Mesenchymal stem cell (in vitro differentiated cells and primary cell): Measurements from ENCODE around the gene SPAG8.

Experiments
- DNase-seq: peaks from one replicate; pipeline ENCODE4 v3.0.0-alpha.2; 2013
- H2AFZ ChIP-seq: one replicate; pipeline ENCODE4 v1.6.1; 2013; ENCODE audit warnings: low read depth, mild to moderate bottlenecking, control low read depth, inconsistent platforms, low read length, moderate library complexity
- H2AK5ac ChIP-seq: 2 replicates; pipeline ENCODE4 v1.6.1; 2013; ENCODE audit warnings: low read length, moderate library complexity, mild to moderate bottlenecking, inconsistent platforms; ENCODE audit not compliant: severe bottlenecking
- H2BK120ac ChIP-seq: one replicate; pipeline ENCODE4 v1.6.1; 2013; ENCODE audit warnings: low read depth, mild to moderate bottlenecking, inconsistent platforms, low read length, moderate library complexity
- H2BK12ac ChIP-seq, 2 experiments: one replicate each; pipeline ENCODE4 v1.6.1; 2013; ENCODE audit warnings: inconsistent platforms in 2 of 2, low read length in 2 of 2, mild to moderate bottlenecking in 2 of 2, moderate library complexity in 2 of 2, control low read depth in 1 of 2
- H2BK15ac ChIP-seq: one replicate; pipeline ENCODE4 v1.6.1; 2013; ENCODE audit warnings: mild to moderate bottlenecking, low read depth, inconsistent platforms; ENCODE audit not compliant: poor library complexity, severe bottlenecking
- H2BK5ac ChIP-seq: 2 replicates; pipeline ENCODE4 v1.6.1; 2013; ENCODE audit warnings: low read depth, mild to moderate bottlenecking, low read length, control low read depth, inconsistent platforms; ENCODE audit not compliant: poor library complexity, severe bottlenecking
- H3K14ac ChIP-seq, 2 experiments: one replicate each; pipeline ENCODE4 v1.6.1; 2013; ENCODE audit warnings: inconsistent platforms in 2 of 2, low read length in 2 of 2, control low read depth in 1 of 2, mild to moderate bottlenecking in 1 of 2, moderate library complexity in 1 of 2
- H3K18ac ChIP-seq, 2 experiments: one replicate each; pipeline ENCODE4 v1.6.1; 2013; ENCODE audit warnings: inconsistent platforms in 2 of 2, low read length in 2 of 2, control low read depth in 1 of 2, low read depth in 1 of 2, mild to moderate bottlenecking in 1 of 2
- H3K23ac ChIP-seq, 2 experiments: one replicate each; pipeline ENCODE4 v1.6.1; 2013; ENCODE audit warnings: inconsistent platforms in 2 of 2, low read length in 2 of 2, mild to moderate bottlenecking in 2 of 2, moderate library complexity in 2 of 2, control low read depth in 1 of 2
- H3K27ac ChIP-seq: 2 replicates; pipeline ENCODE4 v1.5.1; 2013; ENCODE audit warnings: mild to moderate bottlenecking, moderate library complexity, low read length, control low read depth, inconsistent platforms; ENCODE audit not compliant: poor library complexity, severe bottlenecking
- H3K27me3 ChIP-seq, 2 experiments: 2 replicates each; pipeline versions ENCODE4 v1.6.1 to v1.7.0; 2013; ENCODE audit warnings: low read length in 2 of 2, mild to moderate bottlenecking in 2 of 2, moderate library complexity in 2 of 2, control low read depth in 1 of 2, inconsistent platforms in 1 of 2; ENCODE audit not compliant: control insufficient read depth in 1 of 2, insufficient read depth in 1 of 2
- H3K36me3 ChIP-seq, 2 experiments: 2 replicates each; pipeline versions ENCODE4 v1.6.1 to v1.7.0; 2013; ENCODE audit warnings: low read length in 2 of 2, control low read depth in 1 of 2, inconsistent platforms in 1 of 2, low read depth in 1 of 2, mild to moderate bottlenecking in 1 of 2; ENCODE audit not compliant: insufficient read depth in 2 of 2, control insufficient read depth in 1 of 2
- H3K4ac ChIP-seq, 2 experiments: one replicate each; pipeline ENCODE4 v1.6.1; 2013; ENCODE audit warnings: inconsistent platforms in 2 of 2, low read length in 2 of 2, mild to moderate bottlenecking in 2 of 2, moderate library complexity in 2 of 2, control low read depth in 1 of 2, low read depth in 1 of 2
- H3K4me1 ChIP-seq: 2 replicates; pipeline ENCODE4 v1.6.1; 2013; ENCODE audit warnings: low read depth, low read length, control low read depth; ENCODE audit not compliant: control insufficient read depth, insufficient read depth
- H3K4me2 ChIP-seq: 2 replicates; pipeline ENCODE4 v1.6.1; 2013; ENCODE audit warnings: low read length, mild to moderate bottlenecking, inconsistent platforms; ENCODE audit not compliant: poor library complexity, severe bottlenecking
- H3K4me3 ChIP-seq, 2 experiments: 2 replicates each; pipeline versions ENCODE4 v1.5.1 to v1.7.0; 2013; ENCODE audit warnings: low read length in 2 of 2, mild to moderate bottlenecking in 2 of 2, control low read depth in 1 of 2, low read depth in 1 of 2; ENCODE audit not compliant: insufficient read depth in 1 of 2
- H3K79me1 ChIP-seq: replicated peaks from 2 replicates; pipeline ENCODE4 v1.6.1; 2013; ENCODE audit warnings: mild to moderate bottlenecking, control low read depth, low read length, inconsistent platforms; ENCODE audit not compliant: poor library complexity, severe bottlenecking
- H3K9ac ChIP-seq: 2 replicates; pipeline ENCODE4 v1.7.0; 2013; ENCODE audit warnings: mild to moderate bottlenecking, low read length, moderate library complexity
- H3K9me3 ChIP-seq: 2 replicates; pipeline ENCODE4 v1.7.0; 2013; ENCODE audit warnings: mild to moderate bottlenecking, low read length; ENCODE audit not compliant: control insufficient read depth
- H4K8ac ChIP-seq: one replicate; pipeline ENCODE4 v1.6.1; 2013; ENCODE audit warnings: inconsistent platforms, mild to moderate bottlenecking, low read length, moderate library complexity
- H4K91ac ChIP-seq: one replicate; pipeline ENCODE4 v1.6.1; 2013; ENCODE audit warnings: mild to moderate bottlenecking, low read length, inconsistent platforms
- whole genome bisulfite sequencing: methylation state at CpG from one replicate; pipeline ENCODE4 v1.1.7; 2013; ENCODE audit warnings: mixed read lengths; 5-methylcytosine and 5-hydroxymethylcytosine counted together

SPAG8 gene

GRCh38 chr9:35839926-35840325 is 27.9 kb upstream of the SPAG8 start:
- Histone ChIP-seq H3K27ac (no peak overlapping the region), H4K8ac (no peak overlapping the region), H3K18ac (no peak overlapping the region), H3K4me3 (no peak overlapping the region), H3K4me2 (no peak overlapping the region), H3K27me3 (no peaks in the 10 kb centered on the region), H2AFZ (no peak overlapping the region), H3K23ac (no peak overlapping the region), H2BK120ac (no peak overlapping the region), H2BK15ac (no peak overlapping the region), H3K14ac (no peak overlapping the region), H3K9me3 (no peaks in the 10 kb centered on the region), H3K79me1 (peaks cover 2% of the 10 kb centered on the region), H2BK5ac (no peak overlapping the region), H4K91ac (no peak overlapping the region), H2BK12ac (no peak overlapping the region), H3K9ac (no peak overlapping the region), H3K4ac (no peak overlapping the region), H3K4me1 (no peaks in the 10 kb centered on the region), H3K36me3 (peaks cover 11 to 15% of the 10 kb centered on the region in 2 experiments), H2AK5ac (no peak overlapping the region)
- 85% methylated on average over 5 of the region's 5 CpGs for WGBS
- DNase-seq, result no peak

DNA sequence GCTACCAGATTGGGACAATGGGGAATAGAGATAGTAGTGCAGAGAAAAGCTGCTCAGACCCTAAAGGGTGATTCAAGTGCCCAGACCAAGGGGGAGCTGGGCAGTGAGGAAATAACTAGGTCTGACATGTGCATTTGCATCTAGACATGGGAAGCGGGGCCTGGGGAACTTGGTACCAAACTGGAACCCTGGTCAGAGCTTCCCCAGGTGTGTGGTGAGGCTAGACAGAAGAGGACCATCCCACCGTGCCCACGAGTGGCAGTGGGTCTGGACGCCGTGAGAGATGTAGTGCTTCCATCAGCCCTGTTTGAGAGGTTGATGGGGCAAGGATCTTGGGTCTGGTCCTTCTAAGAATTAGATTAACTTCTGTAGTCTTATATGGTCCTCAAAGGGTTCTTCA is 24.5 kb upstream of the SPAG8 start:
- H3K4me3 ChIP-seq, result no peak overlapping the region
- H2BK15ac ChIP-seq, result no peak overlapping the region
- H4K8ac ChIP-seq, result no peak overlapping the region
- no peak overlapping the region for H3K4me2 ChIP-seq
- H3K23ac ChIP-seq, result no peak overlapping the region
- no peaks in the 10 kb centered on the region for H3K9me3 ChIP-seq
- DNase-seq, result no peak
- H2AK5ac ChIP-seq, result no peak overlapping the region
- H3K4ac ChIP-seq, result no peak overlapping the region
- no peak overlapping the region for H2AFZ ChIP-seq
- peaks cover 4% of the 10 kb centered on the region for H3K79me1 ChIP-seq
- no peak overlapping the region for H2BK120ac ChIP-seq
- H3K18ac ChIP-seq, result no peak overlapping the region
- no peaks in the 10 kb centered on the region for H3K27me3 ChIP-seq
- H3K9ac ChIP-seq, result no peak overlapping the region
- H2BK5ac ChIP-seq, result no peak overlapping the region
- H3K36me3 ChIP-seq, result peaks cover 9 to 10% of the 10 kb centered on the region in 2 experiments
- H3K14ac ChIP-seq, result no peak overlapping the region
- H3K4me1 ChIP-seq, result peaks cover 11% of the 10 kb centered on the region
- no peak overlapping the region for H2BK12ac ChIP-seq
- peak overlapping the region; percentile 18 for H4K91ac ChIP-seq
- no peak overlapping the region for H3K27ac ChIP-seq
- 87% methylated on average over 5 of the region's 5 CpGs for WGBS

- Histone ChIP-seq H3K27me3 (no peaks in the 10 kb centered on the region), H3K4me1 (peaks cover 11% of the 10 kb centered on the region), H3K18ac (no peak overlapping the region), H2BK12ac (no peak overlapping the region), H4K91ac (no peak overlapping the region), H2BK120ac (no peak overlapping the region), H3K4me3 (no peak overlapping the region), H3K14ac (no peak overlapping the region), H4K8ac (no peak overlapping the region), H3K9me3 (no peaks in the 10 kb centered on the region), H3K36me3 (peaks cover 3 to 10% of the 10 kb centered on the region in 2 experiments), H2AFZ (no peak overlapping the region), H3K4ac (no peak overlapping the region), H3K23ac (no peak overlapping the region), H2AK5ac (no peak overlapping the region), H3K9ac (no peak overlapping the region), H2BK5ac (no peak overlapping the region), H3K79me1 (peaks cover 3% of the 10 kb centered on the region), H3K4me2 (no peak overlapping the region), H2BK15ac (no peak overlapping the region), H3K27ac (no peak overlapping the region)
- 59% methylated on average over 2 of the region's 2 CpGs for WGBS
- no peak for DNase-seq
These were observed 23.7 kb upstream of the SPAG8 start for GRCh38 chr9:35835766-35836165.

DNA sequence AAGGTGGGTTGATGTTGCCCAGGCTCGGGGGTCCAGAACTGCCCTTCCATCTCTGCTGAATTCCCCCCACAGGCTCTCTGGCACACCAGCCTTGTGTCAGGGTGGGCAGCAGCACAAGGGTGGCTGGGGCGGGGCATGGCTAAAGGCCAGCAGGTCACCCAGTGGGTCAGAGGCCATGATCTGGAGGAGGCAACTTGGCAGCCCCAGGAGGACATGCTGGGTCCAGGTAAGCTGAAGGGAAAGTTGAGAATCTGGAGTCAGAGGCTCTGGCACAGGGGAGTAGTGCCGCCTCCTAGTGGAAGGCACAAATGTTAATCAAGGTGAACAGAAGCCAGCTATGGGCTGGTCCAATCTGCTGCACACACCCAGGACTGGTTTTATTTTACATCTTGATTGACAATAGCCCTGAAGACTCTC is 23.2 kb upstream of the SPAG8 start:
- 71% methylated on average over 3 of the region's 3 CpGs for WGBS

More for the DNA sequence above, 23.2 kb upstream of the SPAG8 start:
- Histone ChIP-seq H3K4me3 (no peak overlapping the region), H2BK12ac (no peak overlapping the region), H3K4ac (no peak overlapping the region), H2BK15ac (no peak overlapping the region), H3K79me1 (peaks cover 6% of the 10 kb centered on the region), H2AK5ac (no peak overlapping the region), H3K36me3 (peaks cover 3 to 10% of the 10 kb centered on the region in 2 experiments), H2BK5ac (no peak overlapping the region), H3K9me3 (no peaks in the 10 kb centered on the region), H3K23ac (no peak overlapping the region), H3K27me3 (no peaks in the 10 kb centered on the region), H3K4me1 (peaks cover 11% of the 10 kb centered on the region), H4K91ac (no peak overlapping the region), H3K27ac (no peak overlapping the region), H3K14ac (no peak overlapping the region), H2BK120ac (no peak overlapping the region), H3K4me2 (no peak overlapping the region), H4K8ac (no peak overlapping the region), H2AFZ (no peak overlapping the region), H3K9ac (no peak overlapping the region), H3K18ac (no peak overlapping the region)
- no peak for DNase-seq
